ENCODE measurements around the gene FER.

GRCh38 chr5:108867656-108868055 is 120.0 kb downstream of the FER start:
- TF ChIP-seq CTCF (conservative IDR thresholded peaks at IDR 0.05; ENCODE audit: low read depth, low read length): no peak
- TF ChIP-seq EZH2 (IDR thresholded peaks at IDR 0.05; ENCODE audit: low read length, unreplicated experiment): no peak
